ENCODE results near the gene EDA.

Gene EDA

GRCh38 chrX:70052895-70053615, 437.1 kb downstream of the EDA start:
- no peaks in the 10 kb centered on the region for H3K9me3 ChIP-seq (ENCODE audit: severe bottlenecking)
- H3K4me3 ChIP-seq (ENCODE audit: severe bottlenecking): no peak overlapping the region
- ATAC-seq (ENCODE audit: low read depth): no peak
- H3K27ac ChIP-seq (ENCODE audit: poor library complexity, severe bottlenecking): no peak overlapping the region
- no peak for DNase-seq (ENCODE audit: low spot score)
- H3K4me1 ChIP-seq (ENCODE audit: insufficient read depth, poor library complexity, severe bottlenecking): no peaks in the 10 kb centered on the region
- H3K36me3 ChIP-seq (ENCODE audit: low read depth): no peaks in the 10 kb centered on the region
- TF ChIP-seq, protein P1, sequence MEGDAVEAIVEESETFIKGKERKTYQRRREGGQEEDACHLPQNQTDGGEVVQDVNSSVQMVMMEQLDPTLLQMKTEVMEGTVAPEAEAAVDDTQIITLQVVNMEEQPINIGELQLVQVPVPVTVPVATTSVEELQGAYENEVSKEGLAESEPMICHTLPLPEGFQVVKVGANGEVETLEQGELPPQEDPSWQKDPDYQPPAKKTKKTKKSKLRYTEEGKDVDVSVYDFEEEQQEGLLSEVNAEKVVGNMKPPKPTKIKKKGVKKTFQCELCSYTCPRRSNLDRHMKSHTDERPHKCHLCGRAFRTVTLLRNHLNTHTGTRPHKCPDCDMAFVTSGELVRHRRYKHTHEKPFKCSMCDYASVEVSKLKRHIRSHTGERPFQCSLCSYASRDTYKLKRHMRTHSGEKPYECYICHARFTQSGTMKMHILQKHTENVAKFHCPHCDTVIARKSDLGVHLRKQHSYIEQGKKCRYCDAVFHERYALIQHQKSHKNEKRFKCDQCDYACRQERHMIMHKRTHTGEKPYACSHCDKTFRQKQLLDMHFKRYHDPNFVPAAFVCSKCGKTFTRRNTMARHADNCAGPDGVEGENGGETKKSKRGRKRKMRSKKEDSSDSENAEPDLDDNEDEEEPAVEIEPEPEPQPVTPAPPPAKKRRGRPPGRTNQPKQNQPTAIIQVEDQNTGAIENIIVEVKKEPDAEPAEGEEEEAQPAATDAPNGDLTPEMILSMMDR (IDR thresholded peaks at IDR 0.05; ENCODE audit: poor library complexity, severe bottlenecking): no peak
- no peaks in the 10 kb centered on the region for H3K27me3 ChIP-seq (ENCODE audit: insufficient read depth, poor library complexity, severe bottlenecking)

- H3K36me3 ChIP-seq (ENCODE audit: low read depth): no peaks in the 10 kb centered on the region
- TF ChIP-seq, protein P1 (IDR thresholded peaks at IDR 0.05; ENCODE audit: poor library complexity, severe bottlenecking): no peak
- H3K4me3 ChIP-seq (ENCODE audit: severe bottlenecking): no peak overlapping the region
- ATAC-seq (ENCODE audit: low read depth): no peak
- no peak for DNase-seq (ENCODE audit: low spot score)
- H3K27ac ChIP-seq (ENCODE audit: poor library complexity, severe bottlenecking): no peak overlapping the region
- H3K9me3 ChIP-seq (ENCODE audit: severe bottlenecking): no peaks in the 10 kb centered on the region
- H3K4me1 ChIP-seq (ENCODE audit: insufficient read depth, poor library complexity, severe bottlenecking): no peaks in the 10 kb centered on the region
- H3K27me3 ChIP-seq (ENCODE audit: insufficient read depth, poor library complexity, severe bottlenecking): no peaks in the 10 kb centered on the region
These were observed 438.5 kb downstream of the EDA start for GRCh38 chrX:70054391-70054790.

- Histone ChIP-seq H3K27ac (ENCODE audit: poor library complexity, severe bottlenecking) (no peak within 1 kb of the TSS), H3K9me3 (ENCODE audit: severe bottlenecking) (no peaks in the 10 kb centered on the region), H3K4me3 (ENCODE audit: severe bottlenecking) (no peak within 1 kb of the TSS), H3K27me3 (ENCODE audit: insufficient read depth, poor library complexity, severe bottlenecking) (no peaks in the 10 kb centered on the region), H3K36me3 (ENCODE audit: low read depth) (no peaks in the 10 kb centered on the region), H3K4me1 (ENCODE audit: insufficient read depth, poor library complexity, severe bottlenecking) (no peaks in the 10 kb centered on the region)
- TF ChIP-seq, protein P1 (IDR thresholded peaks at IDR 0.05; ENCODE audit: poor library complexity, severe bottlenecking): no peak
- ATAC-seq (ENCODE audit: low read depth) (no peak), DNase-seq (ENCODE audit: low spot score) (no peak)
These were observed 446.2 kb downstream of the EDA start, which contains the start of gene OTUD6A for GRCh38 chrX:70062076-70062475. Gene OTUD6A, plus strand, starts transcription at chrX:70062457. Its CDS starts 68 bp downstream, at chrX:70062525.

DNA sequence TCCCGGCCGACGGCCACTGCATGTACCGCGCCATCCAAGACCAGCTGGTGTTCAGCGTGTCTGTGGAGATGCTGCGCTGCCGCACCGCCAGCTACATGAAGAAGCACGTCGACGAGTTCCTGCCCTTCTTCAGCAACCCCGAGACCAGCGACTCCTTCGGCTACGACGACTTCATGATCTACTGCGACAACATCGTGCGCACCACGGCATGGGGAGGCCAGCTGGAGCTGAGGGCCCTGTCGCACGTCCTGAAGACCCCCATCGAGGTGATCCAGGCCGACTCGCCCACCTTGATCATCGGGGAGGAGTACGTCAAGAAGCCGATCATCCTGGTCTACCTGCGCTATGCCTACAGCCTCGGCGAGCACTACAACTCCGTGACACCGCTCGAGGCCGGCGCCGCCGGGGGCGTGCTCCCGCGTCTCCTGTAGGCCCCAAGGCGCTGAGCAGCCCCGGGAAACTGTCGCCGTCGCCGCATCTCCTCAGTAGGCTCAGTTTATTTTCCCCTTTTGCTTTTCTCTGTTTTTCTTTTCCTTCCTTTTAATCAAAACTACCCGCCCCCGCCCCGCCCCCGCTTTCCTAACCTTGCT, 447.1 kb downstream of the EDA start:
- Histone ChIP-seq H3K4me3 (ENCODE audit: severe bottlenecking) (no peak overlapping the region), H3K4me1 (ENCODE audit: insufficient read depth, poor library complexity, severe bottlenecking) (no peaks in the 10 kb centered on the region), H3K9me3 (ENCODE audit: severe bottlenecking) (no peaks in the 10 kb centered on the region), H3K27ac (ENCODE audit: poor library complexity, severe bottlenecking) (no peak overlapping the region), H3K27me3 (ENCODE audit: insufficient read depth, poor library complexity, severe bottlenecking) (no peaks in the 10 kb centered on the region), H3K36me3 (ENCODE audit: low read depth) (no peaks in the 10 kb centered on the region)
- DNase-seq (ENCODE audit: low spot score): no peak
- TF ChIP-seq, protein P1 (IDR thresholded peaks at IDR 0.05; ENCODE audit: poor library complexity, severe bottlenecking): no peak
- no peak for ATAC-seq (ENCODE audit: low read depth)

- Histone ChIP-seq H3K4me3 (ENCODE audit: severe bottlenecking) (no peak overlapping the region), H3K4me1 (ENCODE audit: insufficient read depth, poor library complexity, severe bottlenecking) (no peaks in the 10 kb centered on the region), H3K36me3 (ENCODE audit: low read depth) (no peaks in the 10 kb centered on the region), H3K27ac (ENCODE audit: poor library complexity, severe bottlenecking) (no peak overlapping the region), H3K9me3 (ENCODE audit: severe bottlenecking) (no peaks in the 10 kb centered on the region), H3K27me3 (ENCODE audit: insufficient read depth, poor library complexity, severe bottlenecking) (no peaks in the 10 kb centered on the region)
- ATAC-seq (ENCODE audit: low read depth): no peak
- no peak for DNase-seq (ENCODE audit: low spot score)
- TF ChIP-seq, protein P1 (IDR thresholded peaks at IDR 0.05; ENCODE audit: poor library complexity, severe bottlenecking): no peak
These were observed 450.7 kb downstream of the EDA start for GRCh38 chrX:70066646-70067045.
